Vagina (tissue), 2 donors: ENCODE measurements around the gene H6PD.

Source experiments
- CTCF ChIP-seq, 3 experiments: fragments of 450-650 bp in 2 of 3; fragments of 200-600 bp in 1 of 3; sonication (generic) in 1 of 3; IDR thresholded peaks; one replicate each; pipeline ENCODE4 v1.5.1; 2017 to 2019; ENCODE audit warnings: antibody characterized with exemption in 3 of 3, mild to moderate bottlenecking in 2 of 3, moderate library complexity in 2 of 3
- POLR2A ChIP-seq, 2 donors: fragments of 450-650 bp; IDR thresholded peaks; one replicate each; pipeline ENCODE4 v1.6.1; 2017; ENCODE audit warnings: antibody characterized with exemption in 2 of 2, mild to moderate bottlenecking in 2 of 2, moderate library complexity in 2 of 2
- POLR2AphosphoS5 ChIP-seq, 2 donors: sonication (generic); formaldehyde crosslinking; IDR thresholded peaks; one replicate each; pipeline ENCODE4 v1.9.0; 2017; ENCODE audit warnings: antibody characterized with exemption in 2 of 2, mild to moderate bottlenecking in 2 of 2, low read depth in 1 of 2; ENCODE audit not compliant: insufficient read depth in 1 of 2

- TF ChIP-seq CTCF (IDR thresholded peaks at IDR 0.05): no peak
- TF ChIP-seq POLR2AphosphoS5 (IDR thresholded peaks at IDR 0.05; ENCODE audit: insufficient read depth in 1 of 2, low read depth in 1 of 2): no peak
- no peak for TF ChIP-seq POLR2A (IDR thresholded peaks at IDR 0.05)
Observed at GRCh38 chr1:9317072-9317471, 82.5 kb downstream of the H6PD start.
